ENCODE data around the gene NUP93.

Gene NUP93

GRCh38 chr16:56891685-56892084 is 161.8 kb downstream of the NUP93 start:
- no peaks in the 10 kb centered on the region for H3K79me2 ChIP-seq (ENCODE audit: control insufficient read depth, insufficient read depth, low read length, unreplicated experiment)
- H3K27ac ChIP-seq (ENCODE audit: low read depth, low read length) = no peak overlapping the region
- H3K27me3 ChIP-seq (ENCODE audit: insufficient read depth, low read length) = no peaks in the 10 kb centered on the region
- H2AFZ ChIP-seq (ENCODE audit: low read length, unreplicated experiment) = no peak overlapping the region
- no peaks in the 10 kb centered on the region for H3K36me3 ChIP-seq (ENCODE audit: insufficient read depth, low read length)
- no peaks in the 10 kb centered on the region for H3K4me1 ChIP-seq (ENCODE audit: control insufficient read depth, insufficient read depth, low read length, unreplicated experiment)
- no peak overlapping the region for H3K4me3 ChIP-seq (ENCODE audit: low read depth, low read length)

GRCh38 chr16:56892705-56893104 is 162.8 kb downstream of the NUP93 start:
- no peaks in the 10 kb centered on the region for H3K27me3 ChIP-seq (ENCODE audit: insufficient read depth, low read length)
- H3K36me3 ChIP-seq (ENCODE audit: insufficient read depth, low read length) = no peaks in the 10 kb centered on the region
- H3K4me3 ChIP-seq (ENCODE audit: low read depth, low read length) = no peak overlapping the region
- no peak overlapping the region for H2AFZ ChIP-seq (ENCODE audit: low read length, unreplicated experiment)
- no peak overlapping the region for H3K27ac ChIP-seq (ENCODE audit: low read depth, low read length)
- H3K79me2 ChIP-seq (ENCODE audit: control insufficient read depth, insufficient read depth, low read length, unreplicated experiment) = no peaks in the 10 kb centered on the region
- no peaks in the 10 kb centered on the region for H3K4me1 ChIP-seq (ENCODE audit: control insufficient read depth, insufficient read depth, low read length, unreplicated experiment)

- Histone ChIP-seq H2AFZ (ENCODE audit: low read length, unreplicated experiment) (no peak overlapping the region), H3K4me1 (ENCODE audit: control insufficient read depth, insufficient read depth, low read length, unreplicated experiment) (no peaks in the 10 kb centered on the region), H3K79me2 (ENCODE audit: control insufficient read depth, insufficient read depth, low read length, unreplicated experiment) (no peaks in the 10 kb centered on the region), H3K36me3 (ENCODE audit: insufficient read depth, low read length) (no peaks in the 10 kb centered on the region), H3K27ac (ENCODE audit: low read depth, low read length) (no peak overlapping the region), H3K4me3 (ENCODE audit: low read depth, low read length) (no peak overlapping the region), H3K27me3 (ENCODE audit: insufficient read depth, low read length) (no peaks in the 10 kb centered on the region)
Measured at GRCh38 chr16:56894331-56894917, 164.5 kb downstream of the NUP93 start.

- Histone ChIP-seq H3K36me3 (ENCODE audit: insufficient read depth, low read length) (no peaks in the 10 kb centered on the region), H3K27me3 (ENCODE audit: insufficient read depth, low read length) (no peaks in the 10 kb centered on the region), H3K4me1 (ENCODE audit: control insufficient read depth, insufficient read depth, low read length, unreplicated experiment) (no peaks in the 10 kb centered on the region), H3K4me3 (ENCODE audit: low read depth, low read length) (no peak overlapping the region), H2AFZ (ENCODE audit: low read length, unreplicated experiment) (no peak overlapping the region), H3K79me2 (ENCODE audit: control insufficient read depth, insufficient read depth, low read length, unreplicated experiment) (no peaks in the 10 kb centered on the region), H3K27ac (ENCODE audit: low read depth, low read length) (no peak overlapping the region)
Measured at GRCh38 chr16:56895813-56896212, 165.9 kb downstream of the NUP93 start.

GRCh38 chr16:56896244-56896643 is 166.3 kb downstream of the NUP93 start:
- no peaks in the 10 kb centered on the region for H3K27me3 ChIP-seq (ENCODE audit: insufficient read depth, low read length)
- no peaks in the 10 kb centered on the region for H3K36me3 ChIP-seq (ENCODE audit: insufficient read depth, low read length)
- no peak overlapping the region for H3K4me3 ChIP-seq (ENCODE audit: low read depth, low read length)

GRCh38 chr16:56897026-56897799 is 167.3 kb downstream of the NUP93 start:
- H3K79me2 ChIP-seq (ENCODE audit: control insufficient read depth, insufficient read depth, low read length, unreplicated experiment) = no peaks in the 10 kb centered on the region
- no peaks in the 10 kb centered on the region for H3K36me3 ChIP-seq (ENCODE audit: insufficient read depth, low read length)
- no peaks in the 10 kb centered on the region for H3K4me1 ChIP-seq (ENCODE audit: control insufficient read depth, insufficient read depth, low read length, unreplicated experiment)
- H3K27me3 ChIP-seq (ENCODE audit: insufficient read depth, low read length) = peaks cover 6% of the 10 kb centered on the region
- no peak overlapping the region for H3K27ac ChIP-seq (ENCODE audit: low read depth, low read length)
- no peak overlapping the region for H2AFZ ChIP-seq (ENCODE audit: low read length, unreplicated experiment)
- no peak overlapping the region for H3K4me3 ChIP-seq (ENCODE audit: low read depth, low read length)

More at GRCh38 chr16:56896244-56896643, 166.3 kb downstream of the NUP93 start:
- Histone ChIP-seq H2AFZ (ENCODE audit: low read length, unreplicated experiment) (no peak overlapping the region), H3K79me2 (ENCODE audit: control insufficient read depth, insufficient read depth, low read length, unreplicated experiment) (no peaks in the 10 kb centered on the region), H3K27ac (ENCODE audit: low read depth, low read length) (no peak overlapping the region), H3K4me1 (ENCODE audit: control insufficient read depth, insufficient read depth, low read length, unreplicated experiment) (no peaks in the 10 kb centered on the region)

- H3K36me3 ChIP-seq (ENCODE audit: insufficient read depth, low read length) = no peaks in the 10 kb centered on the region
- H2AFZ ChIP-seq (ENCODE audit: low read length, unreplicated experiment) = no peak overlapping the region
- H3K4me3 ChIP-seq (ENCODE audit: low read depth, low read length) = no peak overlapping the region
- H3K27ac ChIP-seq (ENCODE audit: low read depth, low read length) = no peak overlapping the region
- no peaks in the 10 kb centered on the region for H3K4me1 ChIP-seq (ENCODE audit: control insufficient read depth, insufficient read depth, low read length, unreplicated experiment)
- no peaks in the 10 kb centered on the region for H3K79me2 ChIP-seq (ENCODE audit: control insufficient read depth, insufficient read depth, low read length, unreplicated experiment)
- H3K27me3 ChIP-seq (ENCODE audit: insufficient read depth, low read length) = peaks cover 6% of the 10 kb centered on the region
Measured at GRCh38 chr16:56898847-56899246, 168.9 kb downstream of the NUP93 start.

Measured in ACC112 (cell line).